Measurements from ENCODE around the gene ADAMTS17.

Gene ADAMTS17

GRCh38 chr15:100266166-100266565, 75.6 kb downstream of the ADAMTS17 start:
- no peak for DNase-seq

DNA sequence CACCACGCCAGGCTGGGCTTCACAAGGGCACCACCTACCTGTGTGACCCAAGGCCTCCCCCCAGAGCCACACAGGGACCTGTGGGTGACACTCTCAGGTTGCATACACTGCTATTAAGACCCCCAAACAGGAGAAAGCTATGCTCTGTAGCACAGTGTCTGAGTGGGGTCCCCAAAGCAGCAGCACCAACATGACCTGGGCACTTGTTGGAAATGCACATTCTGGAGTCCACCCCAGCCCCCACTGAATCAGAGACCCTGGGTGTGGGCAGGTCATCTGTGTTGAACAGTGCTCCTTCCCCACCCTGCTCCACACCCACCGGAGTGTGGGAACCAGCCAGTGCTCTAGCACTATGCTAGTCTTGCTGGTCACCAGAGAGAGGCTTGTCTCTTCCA, 76.1 kb downstream of the ADAMTS17 start:
- no peak for DNase-seq

- DNase-seq, result no peak
Observed at GRCh38 chr15:100264994-100265640, 76.7 kb downstream of the ADAMTS17 start.

DNA sequence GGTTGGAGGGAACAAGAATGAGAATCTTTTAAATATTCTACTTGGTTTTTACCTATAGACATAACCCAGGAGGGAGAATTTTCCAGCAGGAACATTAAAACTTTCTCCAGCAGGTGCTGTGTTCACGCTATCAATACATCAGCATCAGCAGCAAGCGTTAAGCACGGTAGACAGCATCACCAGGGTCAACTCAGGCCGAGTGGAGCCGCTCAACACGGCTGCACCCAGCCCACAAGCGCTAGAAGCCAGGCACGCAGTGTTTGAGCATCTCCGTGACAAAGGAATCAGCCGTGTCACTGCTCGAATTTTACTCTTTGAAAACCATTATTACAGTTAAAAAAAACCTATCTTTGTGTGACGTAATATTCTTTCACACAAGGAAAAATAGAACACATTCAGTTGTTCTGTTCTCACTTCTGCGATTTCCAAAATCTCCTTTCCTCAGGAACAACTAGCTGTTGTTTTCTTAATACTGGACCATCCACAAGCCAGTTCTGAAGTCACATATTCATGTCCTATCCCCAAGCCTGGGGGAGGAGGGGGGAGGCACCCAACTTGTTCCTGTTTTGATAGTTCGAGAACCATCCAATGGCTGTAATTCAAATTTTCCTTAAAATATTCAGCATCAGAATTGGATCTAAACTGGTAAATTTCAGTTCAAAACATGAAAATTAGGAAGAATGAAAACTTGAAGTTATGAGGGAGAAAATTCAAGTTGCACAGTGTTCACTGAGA, 77.9 kb downstream of the ADAMTS17 start:
- DNase-seq, result no peak

DNA sequence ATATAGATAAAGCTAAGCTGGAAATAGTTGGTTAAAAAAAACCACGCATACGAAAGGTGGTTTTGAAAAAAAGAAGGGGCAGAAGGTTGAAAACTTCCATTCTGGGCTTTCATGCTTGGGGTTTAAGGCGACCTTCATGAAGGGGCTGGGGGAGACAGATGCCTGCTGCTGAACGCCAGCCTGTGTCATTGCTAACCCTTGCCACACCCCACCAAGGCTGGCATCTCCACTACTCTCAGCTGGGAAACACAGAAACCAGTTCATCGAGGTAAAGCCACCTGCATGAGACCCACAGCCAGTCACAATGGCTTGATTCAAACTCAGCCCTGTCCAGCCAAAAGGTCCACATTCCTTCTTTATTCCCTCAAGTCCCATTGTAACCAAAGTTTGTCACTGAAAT, 78.7 kb downstream of the ADAMTS17 start:
- DNase-seq, result no peak

GRCh38 chr15:100261302-100262240, 80.2 kb downstream of the ADAMTS17 start:
- DNase-seq, result no peak

- no peak for DNase-seq
Observed at GRCh38 chr15:100259266-100259665, 82.5 kb downstream of the ADAMTS17 start.

DNA sequence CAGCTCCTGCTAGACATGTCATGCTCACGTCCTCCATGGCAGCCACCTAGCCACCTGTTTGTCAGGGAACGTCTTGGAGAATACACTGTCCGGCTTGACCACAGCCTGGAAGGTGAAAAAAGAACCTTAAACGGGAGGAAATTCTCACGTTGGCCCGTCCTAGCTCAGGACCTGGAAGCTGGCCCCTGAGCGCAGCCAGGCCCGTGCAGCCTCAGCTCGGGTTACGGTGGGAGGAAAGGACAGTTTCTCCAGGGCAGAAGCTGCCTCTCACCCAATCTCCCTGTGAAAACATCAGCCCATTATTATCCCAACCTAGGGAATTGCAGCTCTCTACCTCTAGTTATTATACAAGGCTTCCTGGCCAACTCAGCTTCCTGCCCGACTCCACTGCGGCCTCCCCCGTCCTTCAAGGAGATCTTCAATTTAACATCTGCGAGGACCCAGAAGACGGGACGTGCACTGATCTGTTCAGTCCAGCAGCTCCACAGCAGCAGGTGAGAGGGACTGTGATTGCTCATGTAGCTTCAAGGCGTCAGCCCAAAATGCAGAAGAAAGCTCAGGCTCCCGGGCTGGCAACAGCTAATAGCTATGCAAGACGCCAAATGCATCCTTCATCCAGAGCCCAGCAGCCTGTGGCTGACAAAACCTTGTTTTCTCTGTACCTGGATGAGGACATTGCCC, 84.7 kb downstream of the ADAMTS17 start:
- DNase-seq, result no peak

- DNase-seq, result no peak
Observed at GRCh38 chr15:100256101-100256969, 85.4 kb downstream of the ADAMTS17 start.

DNA sequence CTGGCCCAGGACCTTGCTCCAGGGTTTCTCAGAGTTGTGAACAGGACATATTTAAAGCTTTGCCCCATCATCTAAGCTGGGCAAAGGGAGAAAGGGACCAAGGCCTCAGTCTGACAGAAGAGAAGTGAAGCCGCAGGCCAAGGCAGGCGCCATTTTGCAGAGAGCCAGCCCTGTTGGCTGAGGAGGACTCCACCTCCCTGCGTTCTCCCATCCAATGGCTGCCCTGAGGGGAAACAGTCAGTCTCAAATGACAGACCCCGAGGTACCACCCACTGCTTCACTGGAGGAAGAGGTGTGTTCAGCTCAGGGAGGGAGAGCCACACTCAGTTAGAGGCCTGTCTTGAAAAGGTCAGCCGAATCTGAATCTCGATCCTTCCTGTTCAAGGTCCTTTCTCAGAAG, 86.1 kb downstream of the ADAMTS17 start:
- no peak for DNase-seq

DNA sequence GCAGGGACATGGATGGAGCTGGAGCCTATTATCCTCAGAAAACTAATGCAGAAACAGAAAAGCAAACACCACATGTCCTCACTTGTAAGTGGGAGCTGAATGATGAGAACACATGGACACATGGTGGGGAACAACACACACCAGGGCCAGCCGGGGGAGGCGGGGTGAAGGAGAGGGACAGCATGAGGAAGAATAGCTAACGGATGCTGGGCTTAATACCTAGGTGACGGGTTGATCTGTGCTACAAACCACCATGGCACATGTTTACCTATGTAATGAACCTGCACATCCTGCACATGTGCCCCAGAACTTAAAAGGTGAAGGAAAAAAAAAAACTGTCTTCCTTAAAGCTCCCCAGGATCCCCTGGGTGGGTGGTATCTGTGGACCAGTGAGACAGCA, 87.1 kb downstream of the ADAMTS17 start:
- DNase-seq, result no peak

DNA sequence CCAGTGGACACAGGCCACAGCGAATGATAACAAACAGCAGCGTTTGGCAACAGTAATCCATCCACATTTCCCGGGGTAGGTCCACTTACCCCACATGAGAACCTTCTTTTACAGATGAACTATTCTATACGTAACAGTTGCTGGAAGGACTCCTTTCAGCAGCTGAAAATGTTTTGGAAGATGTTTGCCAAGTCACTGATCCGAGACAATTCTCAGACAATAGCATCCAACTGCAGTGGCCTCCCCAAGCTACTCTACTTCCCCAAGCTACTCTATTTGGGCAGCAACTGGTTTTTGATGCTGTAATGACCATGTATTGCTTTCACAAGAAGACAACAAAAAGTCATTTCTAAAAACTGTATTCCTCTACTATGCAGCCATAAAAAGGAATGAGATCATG, 87.5 kb downstream of the ADAMTS17 start:
- DNase-seq, result no peak

GRCh38 chr15:100253640-100254039, 88.1 kb downstream of the ADAMTS17 start:
- no peak for DNase-seq

- no peak for DNase-seq
Observed at GRCh38 chr15:100252779-100253417, 88.9 kb downstream of the ADAMTS17 start.

DNA sequence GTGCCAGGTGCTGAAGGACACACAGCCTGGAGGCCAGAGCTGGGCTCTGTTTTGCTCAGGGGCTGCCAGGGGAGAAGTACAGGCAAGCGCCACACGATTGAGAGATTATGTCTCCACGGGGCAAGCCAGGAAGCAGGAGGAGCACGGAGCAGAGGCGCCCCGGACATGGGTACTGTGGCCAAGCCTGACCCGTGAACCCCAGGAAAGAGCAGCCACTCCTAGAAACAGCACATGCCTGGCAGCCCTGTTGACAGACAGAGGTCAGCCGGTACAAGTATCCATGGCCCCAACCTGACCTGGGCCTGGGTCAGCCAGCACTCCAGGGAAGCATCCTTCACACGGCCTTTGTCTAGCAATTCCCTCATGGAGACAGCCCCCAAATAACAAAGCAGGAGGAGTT, 89.4 kb downstream of the ADAMTS17 start:
- DNase-seq, result no peak

GRCh38 chr15:100250176-100250800, 91.5 kb downstream of the ADAMTS17 start:
- no peak for DNase-seq

GRCh38 chr15:100249096-100249815, 92.5 kb downstream of the ADAMTS17 start:
- DNase-seq, result no peak

GRCh38 chr15:100248236-100248635, 93.5 kb downstream of the ADAMTS17 start:
- DNase-seq, result no peak

DNA sequence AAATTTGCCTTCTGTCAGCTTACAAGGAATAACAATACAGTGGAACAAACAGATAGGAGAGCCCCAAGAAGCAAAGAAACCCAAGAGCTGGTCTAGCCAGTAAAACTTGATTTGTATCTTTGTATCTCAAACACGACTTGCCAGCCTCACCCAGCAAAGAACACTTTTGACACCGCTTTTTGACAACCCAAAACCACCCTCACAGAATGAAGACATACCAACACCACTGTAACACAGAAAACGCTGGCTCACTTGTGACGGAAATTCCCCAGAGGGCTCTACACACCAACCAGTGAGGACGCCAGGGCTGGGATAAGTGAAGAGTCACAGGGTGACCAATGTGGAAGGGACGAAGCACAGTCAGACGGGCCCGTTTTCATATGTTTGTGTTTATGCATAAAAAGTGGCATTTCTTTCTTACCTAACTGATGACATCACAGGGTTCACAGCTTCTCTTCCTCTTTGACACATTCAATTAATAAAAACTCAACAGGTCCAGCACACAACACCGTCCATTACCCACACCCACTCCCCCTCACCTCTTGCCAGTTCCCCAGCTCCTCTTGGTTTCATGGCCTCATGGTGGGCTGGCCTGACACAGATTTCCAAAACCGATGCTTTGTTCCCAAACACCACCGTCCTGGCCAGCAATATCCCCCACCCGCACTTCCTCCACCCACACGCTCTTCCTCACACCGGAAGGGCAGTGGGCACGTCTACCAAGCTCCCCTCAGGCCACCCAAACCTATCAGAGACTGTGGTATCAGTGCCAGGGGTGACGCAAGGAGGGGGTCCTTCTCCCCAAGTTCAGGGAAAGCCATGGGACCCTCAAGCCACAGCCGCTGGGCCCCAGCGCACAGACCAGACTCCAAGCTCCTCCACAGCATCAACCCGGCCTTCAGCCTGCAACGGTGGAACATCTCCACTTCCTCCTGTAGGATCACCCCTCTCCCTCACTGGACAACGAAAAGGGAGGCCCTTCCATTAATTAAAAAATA, 94.2 kb downstream of the ADAMTS17 start:
- no peak for DNase-seq
